Measurements from ENCODE around the gene SLK. TPM values are rescaled to one million over a fixed set of nuclear protein-coding genes. Genes with fewer than 3 reads are reported as not detected.
A peak's percentile ranks its signal among the peaks of the same experiment; 100 is the strongest.

The SLK gene
- total RNA-seq (10 to 100 TPM; 32.8 to 40.5 (median 36.4) TPM), polyA plus RNA-seq (12.7 TPM)
- long read RNA-seq, donor 1, full-length matches to known transcripts = 22 of 148 reads
- long read RNA-seq, donor 1, partial matches to known transcripts = 123 of 148 reads
- long read RNA-seq, donor 1, other reads (novel, unspliced or antisense) = 3 of 148 reads
- long read RNA-seq, donor 2, full-length matches to known transcripts = 18 of 25 reads
- long read RNA-seq, donor 2, partial matches to known transcripts = 4 of 25 reads
- long read RNA-seq, donor 2, other reads (novel, unspliced or antisense) = 3 of 25 reads
- long read RNA-seq, donor 3, partial matches to known transcripts = 7 of 11 reads
- long read RNA-seq, donor 3, other reads (novel, unspliced or antisense) = 4 of 11 reads
- long read RNA-seq, donor 4, full-length matches to known transcripts = 24 of 30 reads
- long read RNA-seq, donor 4, partial matches to known transcripts = 5 of 30 reads
- long read RNA-seq, donor 4, other reads (novel, unspliced or antisense) = 1 of 30 reads

- Histone ChIP-seq H3K27me3 (ENCODE audit: control insufficient read depth, insufficient read depth) (no peaks in the 10 kb centered on the region), H3K4me3 (ENCODE audit: low read length) (peak within 1 kb of the TSS; percentile 93), H3K27ac (ENCODE audit: low read length) (peak within 1 kb of the TSS; percentile 96), H3K4me1 (ENCODE audit: control insufficient read depth, insufficient read depth, low read length) (peaks cover 2% of the 10 kb centered on the region), H3K9me3 (ENCODE audit: control insufficient read depth, low read length) (no peaks in the 10 kb centered on the region)
- under 1% methylated on average over 92 of the region's 92 CpGs for WGBS
- intact Hi-C loops (cut with DNase I) = loop anchor here in 2 of 4 donors (5.0 to 10.0 kb wide), 2 partner anchors 50 to 72 kb away; partner anchors contain the start of gene STN1 (in 1 of the 2)
- DNase-seq (peak; percentile 88 to 95 (median 94)), ATAC-seq (peak; percentile 96 to 98)
Observed at GRCh38 chr10:103966671-103967447, at the start of gene SLK. Gene SLK (plus strand): TSS chr10:103967140. CDS start chr10:103967746, 606 bp downstream.

GRCh38 chr10:103917302-103918052 lies 49.5 kb upstream of the SLK start:
- WGBS = 3% methylated on average over 29 of the region's 29 CpGs

GRCh38 chr10:103918053-103918846 lies 48.7 kb upstream of the SLK start, which contains the start of gene STN1:
Gene STN1 (minus strand): TSS chr10:103918184. CDS start chr10:103917594, 590 bp downstream.
- ATAC-seq (peak; percentile 98), DNase-seq (peak; percentile 99)
- no peaks in the 10 kb centered on the region for H3K27me3 ChIP-seq (ENCODE audit: control insufficient read depth, insufficient read depth)
- WGBS = under 1% methylated on average over 53 of the region's 53 CpGs
- intact Hi-C loops (cut with DNase I) = loop anchor here in 1 of 4 donors (5.0 kb wide), 1 partner anchor 49 kb away; the partner anchor contains the start of gene SLK
- H3K4me3 ChIP-seq (ENCODE audit: low read length) = peak within 1 kb of the TSS; percentile 79
- H3K4me1 ChIP-seq (ENCODE audit: control insufficient read depth, insufficient read depth, low read length) = peaks cover 4% of the 10 kb centered on the region
- H3K27ac ChIP-seq (ENCODE audit: low read length) = peak within 1 kb of the TSS; percentile 99
- H3K9me3 ChIP-seq (ENCODE audit: control insufficient read depth, low read length) = no peaks in the 10 kb centered on the region

More at GRCh38 chr10:103917302-103918052, 49.5 kb upstream of the SLK start:
- ATAC-seq (peak; percentile 58), DNase-seq (peak; percentile 66 to 82 (median 80))
- intact Hi-C loops (cut with DNase I) = loop anchor here in 1 of 4 donors (5.0 kb wide), 1 partner anchor 50 kb away; the partner anchor contains the start of gene SLK
- Histone ChIP-seq H3K9me3 (ENCODE audit: control insufficient read depth, low read length) (no peaks in the 10 kb centered on the region), H3K4me3 (ENCODE audit: low read length) (peak overlapping the region; percentile 79), H3K27ac (ENCODE audit: low read length) (peak overlapping the region; percentile 99), H3K4me1 (ENCODE audit: control insufficient read depth, insufficient read depth, low read length) (peaks cover 4% of the 10 kb centered on the region), H3K27me3 (ENCODE audit: control insufficient read depth, insufficient read depth) (no peaks in the 10 kb centered on the region)

GRCh38 chr10:103919648-103920025 lies 47.3 kb upstream of the SLK start:
- intact Hi-C loops (cut with DNase I) = loop anchor here in 1 of 4 donors (5.0 kb wide), 1 partner anchor 48 kb away; the partner anchor contains the start of gene SLK
- 98% methylated on average over 1 of the region's 1 CpG for WGBS
- Histone ChIP-seq H3K4me1 (ENCODE audit: control insufficient read depth, insufficient read depth, low read length) (peaks cover 4% of the 10 kb centered on the region), H3K27ac (ENCODE audit: low read length) (no peak overlapping the region), H3K9me3 (ENCODE audit: control insufficient read depth, low read length) (no peaks in the 10 kb centered on the region), H3K4me3 (ENCODE audit: low read length) (no peak overlapping the region), H3K27me3 (ENCODE audit: control insufficient read depth, insufficient read depth) (no peaks in the 10 kb centered on the region)
- DNase-seq = no peak
- ATAC-seq = no peak

- no peak overlapping the region for H3K27ac ChIP-seq (ENCODE audit: low read length)
- intact Hi-C loops (cut with DNase I) = no loop called here
- H3K27me3 ChIP-seq (ENCODE audit: control insufficient read depth, insufficient read depth) = no peaks in the 10 kb centered on the region
- 100% methylated on average over 1 of the region's 1 CpG for WGBS
- no peaks in the 10 kb centered on the region for H3K4me1 ChIP-seq (ENCODE audit: control insufficient read depth, insufficient read depth, low read length)
- no peak for ATAC-seq
- H3K4me3 ChIP-seq (ENCODE audit: low read length) = no peak overlapping the region
- H3K9me3 ChIP-seq (ENCODE audit: control insufficient read depth, low read length) = no peaks in the 10 kb centered on the region
- DNase-seq = no peak
Observed at GRCh38 chr10:103921248-103921647, 45.7 kb upstream of the SLK start.

- intact Hi-C loops (cut with DNase I) = no loop called here
- Histone ChIP-seq H3K4me1 (ENCODE audit: control insufficient read depth, insufficient read depth, low read length) (no peaks in the 10 kb centered on the region), H3K9me3 (ENCODE audit: control insufficient read depth, low read length) (no peaks in the 10 kb centered on the region), H3K27ac (ENCODE audit: low read length) (no peak overlapping the region), H3K4me3 (ENCODE audit: low read length) (no peak overlapping the region), H3K27me3 (ENCODE audit: control insufficient read depth, insufficient read depth) (no peaks in the 10 kb centered on the region)
- 39% methylated on average over 7 of the region's 7 CpGs for WGBS
- ATAC-seq (no peak), DNase-seq (no peak)
Observed at GRCh38 chr10:103921750-103922195, 45.2 kb upstream of the SLK start.

- Histone ChIP-seq H3K4me1 (ENCODE audit: control insufficient read depth, insufficient read depth, low read length) (no peaks in the 10 kb centered on the region), H3K9me3 (ENCODE audit: control insufficient read depth, low read length) (no peaks in the 10 kb centered on the region), H3K27me3 (ENCODE audit: control insufficient read depth, insufficient read depth) (no peaks in the 10 kb centered on the region), H3K27ac (ENCODE audit: low read length) (no peak overlapping the region), H3K4me3 (ENCODE audit: low read length) (no peak overlapping the region)
- ATAC-seq = no peak
- no peak for DNase-seq
- WGBS = 82% methylated on average over 2 of the region's 2 CpGs
- intact Hi-C loops (cut with DNase I) = no loop called here
Observed at GRCh38 chr10:103922659-103923058, 44.3 kb upstream of the SLK start.

GRCh38 chr10:103923502-103923901 lies 43.4 kb upstream of the SLK start:
- H3K4me3 ChIP-seq (ENCODE audit: low read length) = no peak overlapping the region
- intact Hi-C loops (cut with DNase I) = no loop called here
- ATAC-seq (no peak), DNase-seq (no peak)
- no peak overlapping the region for H3K27ac ChIP-seq (ENCODE audit: low read length)
- no peaks in the 10 kb centered on the region for H3K9me3 ChIP-seq (ENCODE audit: control insufficient read depth, low read length)
- H3K4me1 ChIP-seq (ENCODE audit: control insufficient read depth, insufficient read depth, low read length) = no peaks in the 10 kb centered on the region
- WGBS = 67% methylated on average over 3 of the region's 3 CpGs
- no peaks in the 10 kb centered on the region for H3K27me3 ChIP-seq (ENCODE audit: control insufficient read depth, insufficient read depth)

GRCh38 chr10:103925591-103925990 lies 41.3 kb upstream of the SLK start:
- Histone ChIP-seq H3K4me3 (ENCODE audit: low read length) (no peak overlapping the region), H3K27me3 (ENCODE audit: control insufficient read depth, insufficient read depth) (no peaks in the 10 kb centered on the region), H3K4me1 (ENCODE audit: control insufficient read depth, insufficient read depth, low read length) (no peaks in the 10 kb centered on the region), H3K9me3 (ENCODE audit: control insufficient read depth, low read length) (no peaks in the 10 kb centered on the region), H3K27ac (ENCODE audit: low read length) (no peak overlapping the region)
- WGBS = 100% methylated on average over 1 of the region's 1 CpG
- DNase-seq (no peak), ATAC-seq (no peak)
- intact Hi-C loops (cut with DNase I) = no loop called here
